Adrenal gland (tissue), 12 donors: ENCODE data around the gene ZCCHC17. TPM values are rescaled to one million over a fixed set of nuclear protein-coding genes. Genes with fewer than 3 reads are reported as not detected.

Experiments used
- DNase-seq, 7 donors: peaks; one replicate each; pipeline ENCODE4 v3.0.0-alpha.2; 2019 to 2020
- H3K27ac ChIP-seq, 5 donors: fragments of 200-600 bp; sonication (generic) in 4 of 5; 1 replicate in 3 of 5; 2 replicates in 2 of 5; pipeline versions ENCODE4 v1.5.1 to v1.8.0; 2016 to 2020; ENCODE audit warnings: mild to moderate bottlenecking in 1 of 5
- H3K27me3 ChIP-seq: fragments of 200-600 bp; 2 replicates; pipeline ENCODE4 v1.8.0; 2021
- H3K36me3 ChIP-seq, 2 donors: fragments of 200-600 bp; replicated peaks in 1 of 2; 1 replicate in 1 of 2; 2 replicates in 1 of 2; pipeline versions ENCODE4 v1.5.1 to v1.8.0; 2018 to 2022
- H3K4me1 ChIP-seq, 2 donors: fragments of 200-600 bp; replicated peaks in 1 of 2; 1 replicate in 1 of 2; 2 replicates in 1 of 2; pipeline versions ENCODE4 v1.5.1 to v1.8.0; 2018 to 2021
- H3K4me3 ChIP-seq, 4 donors: fragments of 200-600 bp; sonication (generic) in 3 of 4; one replicate each; pipeline ENCODE4 v1.5.1; 2016 to 2018
- H3K9me3 ChIP-seq, 3 donors: fragments of 200-600 bp; sonication (generic) in 1 of 3; replicated peaks in 1 of 3; 1 replicate in 2 of 3; 2 replicates in 1 of 3; pipeline versions ENCODE4 v1.5.1 to v1.8.0; 2016 to 2021
- CTCF ChIP-seq, 6 experiments: fragments of 450-650 bp in 4 of 6; fragments of 200-600 bp in 2 of 6; sonication (generic) in 1 of 6; IDR thresholded peaks; 1 replicate in 5 of 6; 2 replicates in 1 of 6; pipeline versions ENCODE4 v1.5.1 to v1.8.0; 2016 to 2021; ENCODE audit warnings: antibody characterized with exemption in 6 of 6, mild to moderate bottlenecking in 2 of 6, moderate library complexity in 1 of 6
- POLR2A ChIP-seq, 2 donors: fragments of 450-650 bp; IDR thresholded peaks; one replicate each; pipeline ENCODE4 v1.6.1; 2017; ENCODE audit warnings: antibody characterized with exemption in 2 of 2, mild to moderate bottlenecking in 2 of 2, moderate library complexity in 1 of 2
- WGBS, 4 donors: extraction: QIAGEN DNeasy Blood & Tissue Kit in 2 of 4; methylation state at CpG; one replicate each; pipeline versions ENCODE4 v1.1.5 to v1.1.7; 2013 to 2017; 5-methylcytosine and 5-hydroxymethylcytosine counted together
- intact Hi-C, 2 donors: fragments of 100-400 bp; cut with DNase I; formaldehyde crosslinking; loops; one replicate each; pipeline versions ENCODE4 v1.14.1 to v1.15.0; 2022 to 2023
- polyA plus RNA-seq, 3 donors: library from polyadenylated mRNA; stranded (reverse); fragments of 200-250 nt in 2 of 3; fragments of 350-450 nt in 1 of 3; fragmentation: Illumina TruSeq in 1 of 3; extraction: RNeasy Lipid Tissue Mini Kit (QIAGEN cat#74804) in 1 of 3; gene quantifications; one replicate each; pipeline ENCODE4 v1.2.3, GENCODE V29; 2013 to 2014
- total RNA-seq, 9 donors: library from RNA; depleted of rRNA in 4 of 9; stranded (reverse); fragments of >200 nt in 4 of 9; fragments of 120-200 nt in 1 of 9; fragmentation: NEBNext Ultra II Directional in 1 of 9; extraction: Animal tissue kit (Norgen Biotek cat#: 25700) in 1 of 9; gene quantifications; one replicate each; pipeline versions ENCODE4 v1.1.0 to v1.2.4, GENCODE V29; 2013 to 2023
- donor health status: healthy with polysubstance abuse.
- donor health status: Bipolar disorder and iron deficiency.
- donor health status: DM: yes; HTN: yes; CAD: no.
- donor health status: DM: no; HTN: no; CAD: no.
- donor health status: DM: no; HTN: no; CAD: no.
- donor health status: DM: yes; HTN: yes; CAD: no.

Gene ZCCHC17
- total and polyA plus RNA-seq, 12 donors, result 20.9 to 62.1 (median 29.5) TPM

- peaks cover 0 to under 1% of the 10 kb centered on the region in 2 donors for H3K4me1 ChIP-seq
- H3K27ac ChIP-seq, result no peak overlapping the region
- H3K9me3 ChIP-seq, result no peaks in the 10 kb centered on the region
- no peak for DNase-seq
- H3K27me3 ChIP-seq, result no peaks in the 10 kb centered on the region
- H3K36me3 ChIP-seq, result no peaks in the 10 kb centered on the region
- TF ChIP-seq CTCF (IDR thresholded peaks at IDR 0.05), result no peak
- no peak for TF ChIP-seq POLR2A (IDR thresholded peaks at IDR 0.05)
- WGBS, 4 donors, result 53 to 66% (median 56%) methylated on average over 3 of the region's 3 CpGs
- intact Hi-C loops, result loop anchor here in 1 of 2 donors (5.0 kb wide), 1 partner anchor 147 kb away; no protein-coding TSS in a partner anchor
- no peak overlapping the region for H3K4me3 ChIP-seq
These were observed 103.1 kb downstream of the ZCCHC17 start for GRCh38 chr1:31399976-31400375.

GRCh38 chr1:31400393-31400792 lies 103.6 kb downstream of the ZCCHC17 start:
- Histone ChIP-seq H3K9me3 (no peaks in the 10 kb centered on the region), H3K36me3 (no peaks in the 10 kb centered on the region), H3K4me3 (no peak overlapping the region), H3K27me3 (no peaks in the 10 kb centered on the region), H3K4me1 (no peaks in the 10 kb centered on the region), H3K27ac (no peak overlapping the region)
- TF ChIP-seq POLR2A (IDR thresholded peaks at IDR 0.05) (no peak), CTCF (IDR thresholded peaks at IDR 0.05) (no peak)
- no peak for DNase-seq
- WGBS, 4 donors, result 47 to 55% (median 49%) methylated on average over 3 of the region's 3 CpGs
- intact Hi-C loops, result no loop called here

- 49 to 64% (median 57%) methylated on average over 2 of the region's 2 CpGs for WGBS, 4 donors
- H3K9me3 ChIP-seq, result no peaks in the 10 kb centered on the region
- no peaks in the 10 kb centered on the region for H3K27me3 ChIP-seq
- H3K4me3 ChIP-seq, result no peak overlapping the region
- intact Hi-C loops, result no loop called here
- no peaks in the 10 kb centered on the region for H3K36me3 ChIP-seq
- TF ChIP-seq CTCF (IDR thresholded peaks at IDR 0.05) (no peak), POLR2A (IDR thresholded peaks at IDR 0.05) (no peak)
- no peak overlapping the region for H3K27ac ChIP-seq
- H3K4me1 ChIP-seq, result no peaks in the 10 kb centered on the region
- no peak for DNase-seq
These were observed 104.4 kb downstream of the ZCCHC17 start for GRCh38 chr1:31401241-31401640.

GRCh38 chr1:31405578-31406245 lies 108.9 kb downstream of the ZCCHC17 start:
- intact Hi-C loops, result no loop called here

More at GRCh38 chr1:31405578-31406245, 108.9 kb downstream of the ZCCHC17 start:
- no peak for DNase-seq
- Histone ChIP-seq H3K27me3 (no peaks in the 10 kb centered on the region), H3K4me1 (peaks cover 5 to 7% of the 10 kb centered on the region in 2 donors), H3K27ac (no peak overlapping the region), H3K4me3 (no peak overlapping the region), H3K9me3 (no peaks in the 10 kb centered on the region), H3K36me3 (no peaks in the 10 kb centered on the region)
- TF ChIP-seq CTCF (IDR thresholded peaks at IDR 0.05) (no peak), POLR2A (IDR thresholded peaks at IDR 0.05) (no peak)
- 88 to 98% (median 92%) methylated on average over 3 to 6 of the region's 6 CpGs for WGBS, 4 donors
